Glutamatergic neuron (in vitro differentiated cells): ENCODE data around the gene XRCC3. TPM values are rescaled to one million over a fixed set of nuclear protein-coding genes. Genes with fewer than 3 reads are reported as not detected.

Experiments
- DNase-seq: peaks from one replicate; pipeline ENCODE4 v3.0.0; 2022
- H3K27ac Mint-ChIP-seq: one replicate; pipeline ENCODE4 v1.8.0; 2020; ENCODE audit warnings: mild to moderate bottlenecking, mixed read lengths, inconsistent platforms; ENCODE audit not compliant: unreplicated experiment
- H3K27me3 Mint-ChIP-seq: one replicate; pipeline ENCODE4 v1.8.0; 2020; ENCODE audit warnings: mild to moderate bottlenecking, moderate library complexity, mixed read lengths, inconsistent platforms; ENCODE audit not compliant: unreplicated experiment
- H3K36me3 Mint-ChIP-seq: one replicate; pipeline ENCODE4 v1.8.0; 2020; ENCODE audit warnings: mild to moderate bottlenecking, mixed read lengths, inconsistent platforms; ENCODE audit not compliant: unreplicated experiment
- H3K4me1 Mint-ChIP-seq: one replicate; pipeline ENCODE4 v1.8.0; 2020; ENCODE audit warnings: mild to moderate bottlenecking, low read depth, mixed read lengths, inconsistent platforms; ENCODE audit not compliant: unreplicated experiment
- H3K4me3 Mint-ChIP-seq: one replicate; pipeline ENCODE4 v1.8.0; 2020; ENCODE audit warnings: mild to moderate bottlenecking, mixed read lengths, inconsistent platforms; ENCODE audit not compliant: unreplicated experiment
- H3K9me3 Mint-ChIP-seq: one replicate; pipeline ENCODE4 v1.8.0; 2020; ENCODE audit warnings: mild to moderate bottlenecking, moderate library complexity, mixed read lengths, inconsistent platforms; ENCODE audit not compliant: unreplicated experiment
- CTCF ChIP-seq: fragments of 200-600 bp; sonication (generic); IDR thresholded peaks from one replicate; pipeline ENCODE4 v1.5.0; 2021; ENCODE audit not compliant: partially characterized antibody, unreplicated experiment
- total RNA-seq: library from RNA; stranded (reverse); fragmentation: NEBNext Ultra II Directional; extraction: Animal tissue kit (Norgen Biotek cat#: 25700); gene quantifications from one replicate; pipeline ENCODE4 v1.2.1, GENCODE V29; 2021; ENCODE audit not compliant: unreplicated experiment

The XRCC3 gene
- total RNA-seq, 1 donor from 2014 or later = 4.5 TPM

GRCh38 chr14:103758059-103758776, 43.0 kb upstream of the XRCC3 start:
- TF ChIP-seq CTCF = no peak
- H3K27ac Mint-ChIP-seq = no peak overlapping the region
- H3K9me3 Mint-ChIP-seq = no peaks in the 10 kb centered on the region
- no peak overlapping the region for H3K4me3 Mint-ChIP-seq
- no peaks in the 10 kb centered on the region for H3K4me1 Mint-ChIP-seq
- H3K27me3 Mint-ChIP-seq = no peaks in the 10 kb centered on the region
- no peaks in the 10 kb centered on the region for H3K36me3 Mint-ChIP-seq
- DNase-seq = no peak

- Mint-ChIP-seq H3K27ac (no peak overlapping the region), H3K4me3 (no peak overlapping the region), H3K36me3 (no peaks in the 10 kb centered on the region), H3K4me1 (no peaks in the 10 kb centered on the region), H3K9me3 (no peaks in the 10 kb centered on the region), H3K27me3 (peaks cover 1% of the 10 kb centered on the region)
- no peak for DNase-seq
- no peak for TF ChIP-seq CTCF
These were observed 39.8 kb upstream of the XRCC3 start for GRCh38 chr14:103755060-103755459.

GRCh38 chr14:103753774-103754173, 38.5 kb upstream of the XRCC3 start:
- H3K9me3 Mint-ChIP-seq = no peaks in the 10 kb centered on the region
- no peak for TF ChIP-seq CTCF
- peaks cover 5% of the 10 kb centered on the region for H3K4me1 Mint-ChIP-seq
- no peak for DNase-seq
- peaks cover 1% of the 10 kb centered on the region for H3K27me3 Mint-ChIP-seq
- H3K27ac Mint-ChIP-seq = no peak overlapping the region
- no peaks in the 10 kb centered on the region for H3K36me3 Mint-ChIP-seq
- no peak overlapping the region for H3K4me3 Mint-ChIP-seq

- H3K36me3 Mint-ChIP-seq = no peaks in the 10 kb centered on the region
- TF ChIP-seq CTCF = no peak
- H3K27ac Mint-ChIP-seq = no peak overlapping the region
- peaks cover 2% of the 10 kb centered on the region for H3K9me3 Mint-ChIP-seq
- H3K27me3 Mint-ChIP-seq = peaks cover 3% of the 10 kb centered on the region
- peaks cover 5% of the 10 kb centered on the region for H3K4me1 Mint-ChIP-seq
- no peak for DNase-seq
- H3K4me3 Mint-ChIP-seq = no peak overlapping the region
These were observed 34.6 kb upstream of the XRCC3 start for GRCh38 chr14:103749860-103750259.

GRCh38 chr14:103749452-103749851, 34.2 kb upstream of the XRCC3 start:
- H3K27ac Mint-ChIP-seq = peak overlapping the region; percentile 67
- TF ChIP-seq CTCF = no peak
- DNase-seq = no peak
- H3K9me3 Mint-ChIP-seq = peaks cover 2% of the 10 kb centered on the region
- H3K27me3 Mint-ChIP-seq = peaks cover 3% of the 10 kb centered on the region
- H3K4me3 Mint-ChIP-seq = no peak overlapping the region
- H3K36me3 Mint-ChIP-seq = no peaks in the 10 kb centered on the region
- peaks cover 7% of the 10 kb centered on the region for H3K4me1 Mint-ChIP-seq
